Activated CD4-positive, alpha-beta T cell treated with anti-CD3 and anti-CD28 coated beads for 36 hours (primary cell): ENCODE results near the gene CRYBA1. TPM values are rescaled to one million over a fixed set of nuclear protein-coding genes. Genes with fewer than 3 reads are reported as not detected.

ENCODE experiments used
- ATAC-seq: fragments of 200-7000 bp; cut with Tn5 transposase; one replicate; pipeline ENCODE4 v1.10.0; 2021; ENCODE audit warnings: mild to moderate bottlenecking, moderate library complexity
- CTCF ChIA-PET: fragments of 350-600 bp; sonication (Branson Sonifier 250); formaldehyde crosslinking; loops from one replicate; lab custom pipeline; 2021; ENCODE audit warnings: antibody characterized with exemption; lab: Charles Lee
- POLR2A ChIA-PET: fragments of 350-600 bp; sonication (Branson Sonifier 250); formaldehyde crosslinking; loops from one replicate; lab custom pipeline; 2021; ENCODE audit warnings: antibody characterized with exemption, inconsistent platforms; lab: Charles Lee
- DNase-seq: peaks from one replicate; pipeline ENCODE4 v3.0.0-alpha.2; 2020
- H3K27ac Mint-ChIP-seq: one replicate; pipeline ENCODE4 v1.8.0; 2021; ENCODE audit warnings: mixed read lengths
- H3K27me3 Mint-ChIP-seq: one replicate; pipeline ENCODE4 v1.8.0; 2021; ENCODE audit warnings: mixed read lengths
- H3K36me3 Mint-ChIP-seq: one replicate; pipeline ENCODE4 v1.8.0; 2021; ENCODE audit warnings: low read depth, mixed read lengths
- H3K4me1 Mint-ChIP-seq: one replicate; pipeline ENCODE4 v1.8.0; 2021; ENCODE audit warnings: mixed read lengths
- H3K4me3 Mint-ChIP-seq: one replicate; pipeline ENCODE4 v1.8.0; 2021; ENCODE audit warnings: mild to moderate bottlenecking, moderate library complexity, mixed read lengths
- H3K9me3 Mint-ChIP-seq: one replicate; pipeline ENCODE4 v1.8.0; 2021; ENCODE audit warnings: low read depth, mixed read lengths
- intact Hi-C, 2 experiments: fragments of 100-400 bp; cut with DNase I in 1 of 2; cut with micrococcal nuclease in 1 of 2; formaldehyde crosslinking; loops; one replicate each; pipeline versions ENCODE4 v1.14.2 to v1.15.1; 2022 to 2024; cut with DNase I, micrococcal nuclease
- total RNA-seq, 2 experiments: library from RNA; stranded (reverse); gene quantifications; one replicate each; pipeline ENCODE4 v1.2.3, GENCODE V29; 2021

The CRYBA1 gene
- total RNA-seq, 2 experiments from 2014 or later: not detected

GRCh38 chr17:29238133-29238850, 8.4 kb upstream of the CRYBA1 start:
- no peak overlapping the region for H3K4me3 Mint-ChIP-seq
- DNase-seq (no peak), ATAC-seq (no peak)
- ChIA-PET CTCF (interaction anchor here (0.6 to 1.5 kb wide), 8 partner anchors 10 to 380 kb away, joined by 3 to 8 read pairs (median 4); no protein-coding TSS in a partner anchor), POLR2A (no interaction called here)
- H3K36me3 Mint-ChIP-seq: no peaks in the 10 kb centered on the region
- no peak overlapping the region for H3K27ac Mint-ChIP-seq
- H3K4me1 Mint-ChIP-seq: peaks cover 14% of the 10 kb centered on the region
- intact Hi-C loops: no loop called here
- H3K27me3 Mint-ChIP-seq: no peaks in the 10 kb centered on the region
- H3K9me3 Mint-ChIP-seq: no peaks in the 10 kb centered on the region

GRCh38 chr17:29240477-29240876, 6.2 kb upstream of the CRYBA1 start:
- Mint-ChIP-seq H3K4me3 (no peak overlapping the region), H3K36me3 (no peaks in the 10 kb centered on the region), H3K4me1 (peaks cover 14% of the 10 kb centered on the region), H3K27ac (peak overlapping the region; percentile 47), H3K27me3 (no peaks in the 10 kb centered on the region), H3K9me3 (no peaks in the 10 kb centered on the region)
- POLR2A ChIA-PET: interaction anchor here (0.6 to 1.1 kb wide), 3 partner anchors 34 to 614 kb away, joined by 3 to 4 read pairs (median 3); no protein-coding TSS in a partner anchor
- CTCF ChIA-PET: interaction anchor here (0.6 to 3.9 kb wide), 15 partner anchors 11 to 276 kb away, joined by 3 to 19 read pairs (median 4); no protein-coding TSS in a partner anchor
- DNase-seq (no peak), ATAC-seq (no peak)
- intact Hi-C loops: no loop called here

GRCh38 chr17:29240968-29241963, 5.4 kb upstream of the CRYBA1 start:
- ChIA-PET CTCF (interaction anchor here (0.6 to 3.9 kb wide), 17 partner anchors 10 to 277 kb away, joined by 3 to 19 read pairs (median 4); no protein-coding TSS in a partner anchor), POLR2A (interaction anchor here (0.6 to 1.1 kb wide), 4 partner anchors 34 to 614 kb away, joined by 3 to 4 read pairs (median 3); no protein-coding TSS in a partner anchor)
- Mint-ChIP-seq H3K4me1 (peaks cover 14% of the 10 kb centered on the region), H3K4me3 (no peak overlapping the region), H3K27ac (peak overlapping the region; percentile 47), H3K36me3 (no peaks in the 10 kb centered on the region), H3K9me3 (no peaks in the 10 kb centered on the region), H3K27me3 (no peaks in the 10 kb centered on the region)
- peak; percentile 63 for DNase-seq
- intact Hi-C loops: no loop called here
- ATAC-seq: peak; percentile 99

GRCh38 chr17:29242051-29242450, 4.6 kb upstream of the CRYBA1 start:
- ChIA-PET POLR2A (no interaction called here), CTCF (interaction anchor here (0.7 to 3.9 kb wide), 5 partner anchors 23 to 127 kb away, joined by 3 to 19 read pairs (median 6); no protein-coding TSS in a partner anchor)
- Mint-ChIP-seq H3K27me3 (no peaks in the 10 kb centered on the region), H3K27ac (no peak overlapping the region), H3K4me3 (no peak overlapping the region), H3K9me3 (no peaks in the 10 kb centered on the region), H3K4me1 (peaks cover 14% of the 10 kb centered on the region), H3K36me3 (no peaks in the 10 kb centered on the region)
- ATAC-seq (no peak), DNase-seq (no peak)
- intact Hi-C loops: no loop called here

GRCh38 chr17:29242790-29243189, 3.9 kb upstream of the CRYBA1 start:
- Mint-ChIP-seq H3K4me1 (peaks cover 14% of the 10 kb centered on the region), H3K27ac (no peak overlapping the region), H3K4me3 (no peak overlapping the region), H3K27me3 (no peaks in the 10 kb centered on the region), H3K36me3 (no peaks in the 10 kb centered on the region), H3K9me3 (no peaks in the 10 kb centered on the region)
- intact Hi-C loops: no loop called here
- CTCF ChIA-PET: interaction anchor here (0.6 to 3.9 kb wide), 7 partner anchors 8 to 127 kb away, joined by 3 to 19 read pairs (median 6); no protein-coding TSS in a partner anchor
- DNase-seq (no peak), ATAC-seq (no peak)
- POLR2A ChIA-PET: no interaction called here

GRCh38 chr17:29243792-29244191, 2.9 kb upstream of the CRYBA1 start:
- Mint-ChIP-seq H3K36me3 (no peaks in the 10 kb centered on the region), H3K4me1 (peaks cover 14% of the 10 kb centered on the region), H3K27me3 (no peaks in the 10 kb centered on the region), H3K4me3 (no peak overlapping the region), H3K27ac (no peak overlapping the region), H3K9me3 (no peaks in the 10 kb centered on the region)
- no peak for ATAC-seq
- intact Hi-C loops: no loop called here
- DNase-seq: peak; percentile 26
- ChIA-PET CTCF (interaction anchor here (0.7 to 1.0 kb wide), 3 partner anchors 11 to 67 kb away, joined by 3 to 4 read pairs (median 4); no protein-coding TSS in a partner anchor), POLR2A (no interaction called here)

- Mint-ChIP-seq H3K4me3 (no peak overlapping the region), H3K36me3 (no peaks in the 10 kb centered on the region), H3K27ac (no peak overlapping the region), H3K4me1 (peaks cover 13% of the 10 kb centered on the region), H3K27me3 (no peaks in the 10 kb centered on the region), H3K9me3 (no peaks in the 10 kb centered on the region)
- DNase-seq (no peak), ATAC-seq (no peak)
- intact Hi-C loops: no loop called here
- POLR2A ChIA-PET: no interaction called here
- CTCF ChIA-PET: interaction anchor here (0.6 to 1.1 kb wide), 2 partner anchors 66 to 121 kb away, joined by 3 to 4 read pairs; no protein-coding TSS in a partner anchor
These were observed 1.3 kb upstream of the CRYBA1 start for GRCh38 chr17:29245401-29245800.

GRCh38 chr17:29247219-29247618, 560 bp downstream of the CRYBA1 start:
- POLR2A ChIA-PET: no interaction called here
- no peaks in the 10 kb centered on the region for H3K9me3 Mint-ChIP-seq
- no peak overlapping the region for H3K4me3 Mint-ChIP-seq
- H3K36me3 Mint-ChIP-seq: no peaks in the 10 kb centered on the region
- ATAC-seq (no peak), DNase-seq (no peak)
- CTCF ChIA-PET: no interaction called here
- no peak overlapping the region for H3K27ac Mint-ChIP-seq
- H3K27me3 Mint-ChIP-seq: no peaks in the 10 kb centered on the region
- intact Hi-C loops: no loop called here
- H3K4me1 Mint-ChIP-seq: no peaks in the 10 kb centered on the region

GRCh38 chr17:29248845-29249244, 2.2 kb downstream of the CRYBA1 start:
- intact Hi-C loops: no loop called here
- CTCF ChIA-PET: interaction anchor here (0.7 to 1.2 kb wide), 2 partner anchors 38 to 42 kb away, joined by 3 to 4 read pairs; no protein-coding TSS in a partner anchor

GRCh38 chr17:29250666-29251065, 4.0 kb downstream of the CRYBA1 start:
- H3K36me3 Mint-ChIP-seq: peaks cover 3% of the 10 kb centered on the region
- CTCF ChIA-PET: interaction anchor here (0.5 to 2.9 kb wide), 9 partner anchors 8 to 320 kb away, joined by 3 to 11 read pairs (median 4); no protein-coding TSS in a partner anchor
- H3K4me1 Mint-ChIP-seq: no peaks in the 10 kb centered on the region
- H3K4me3 Mint-ChIP-seq: no peak overlapping the region
- POLR2A ChIA-PET: interaction anchor here (0.7 to 0.9 kb wide), 2 partner anchors 102 to 114 kb away, joined by 3 to 5 read pairs; no protein-coding TSS in a partner anchor
- intact Hi-C loops: no loop called here
- DNase-seq (no peak), ATAC-seq (no peak)
- no peak overlapping the region for H3K27ac Mint-ChIP-seq
- H3K27me3 Mint-ChIP-seq: no peaks in the 10 kb centered on the region
- H3K9me3 Mint-ChIP-seq: no peaks in the 10 kb centered on the region

More at GRCh38 chr17:29248845-29249244, 2.2 kb downstream of the CRYBA1 start:
- H3K27ac Mint-ChIP-seq: no peak overlapping the region
- ATAC-seq (no peak), DNase-seq (no peak)
- H3K36me3 Mint-ChIP-seq: no peaks in the 10 kb centered on the region
- POLR2A ChIA-PET: interaction anchor here (0.7 kb wide), 1 partner anchor 46 kb away, joined by 3 read pairs; no protein-coding TSS in a partner anchor
- no peaks in the 10 kb centered on the region for H3K4me1 Mint-ChIP-seq
- H3K9me3 Mint-ChIP-seq: no peaks in the 10 kb centered on the region
- no peak overlapping the region for H3K4me3 Mint-ChIP-seq
- no peaks in the 10 kb centered on the region for H3K27me3 Mint-ChIP-seq
